MM.1S (cell line): Measurements from ENCODE around the gene PADI3.

Source experiments
- DNase-seq: peaks from one replicate; pipeline ENCODE4 v3.0.0-alpha.2; 2015
- H2AFZ ChIP-seq: fragments of 300-600 bp; sonication (generic); 2 replicates; pipeline ENCODE4 v1.6.0; 2016; ENCODE audit warnings: antibody characterized with exemption, low read length
- H3F3A ChIP-seq: fragments of 300-600 bp; sonication (generic); 2 replicates; pipeline ENCODE4 v1.6.1; 2016; ENCODE audit warnings: mild to moderate bottlenecking, antibody characterized with exemption, low read length, moderate library complexity, mixed read lengths; ENCODE audit not compliant: insufficient read depth
- H3K27ac ChIP-seq: fragments of 300-600 bp; sonication (generic); 2 replicates; pipeline ENCODE4 v1.5.1; 2016; ENCODE audit warnings: mild to moderate bottlenecking, low read length
- H3K27me3 ChIP-seq: fragments of 300-600 bp; sonication (generic); replicated peaks from 2 replicates; pipeline ENCODE4 v1.6.0; 2016; ENCODE audit warnings: low read length; ENCODE audit not compliant: insufficient read depth
- H3K36me3 ChIP-seq: fragments of 300-600 bp; sonication (generic); replicated peaks from 2 replicates; pipeline ENCODE4 v1.6.1; 2016; ENCODE audit warnings: mild to moderate bottlenecking, low read length, mixed read lengths; ENCODE audit not compliant: insufficient read depth
- H3K4me1 ChIP-seq: fragments of 300-600 bp; sonication (generic); 2 replicates; pipeline ENCODE4 v1.6.1; 2016; ENCODE audit warnings: low read length, mixed read lengths
- H3K4me2 ChIP-seq: fragments of 300-600 bp; sonication (generic); 2 replicates; pipeline ENCODE4 v1.6.0; 2016; ENCODE audit warnings: low read depth, low read length
- H3K4me3 ChIP-seq: fragments of 300-600 bp; sonication (generic); 2 replicates; pipeline ENCODE4 v1.5.1; 2016; ENCODE audit warnings: low read length, mixed read lengths
- H3K79me2 ChIP-seq: fragments of 300-600 bp; sonication (generic); 2 replicates; pipeline ENCODE4 v1.6.1; 2016; ENCODE audit warnings: mixed run types, low read length, mixed read lengths
- H3K9ac ChIP-seq: fragments of 300-600 bp; sonication (generic); 2 replicates; pipeline ENCODE4 v1.6.1; 2016; ENCODE audit warnings: low read length, mixed read lengths
- H3K9me2 ChIP-seq: fragments of 300-600 bp; sonication (generic); replicated peaks from 2 replicates; pipeline ENCODE4 v1.6.1; 2016; ENCODE audit warnings: mild to moderate bottlenecking, low read length, mixed read lengths; ENCODE audit not compliant: insufficient read depth
- H3K9me3 ChIP-seq: fragments of 300-600 bp; sonication (generic); replicated peaks from 2 replicates; pipeline ENCODE4 v1.6.1; 2016; ENCODE audit warnings: mild to moderate bottlenecking, low read length, mixed read lengths; ENCODE audit not compliant: insufficient read depth
- H4K20me1 ChIP-seq: fragments of 300-600 bp; sonication (generic); 2 replicates; pipeline ENCODE4 v1.6.1; 2016; ENCODE audit warnings: mild to moderate bottlenecking, low read length, moderate library complexity, mixed read lengths; ENCODE audit not compliant: insufficient read depth
- CTCF ChIP-seq: fragments of 300-600 bp; sonication (generic); IDR thresholded peaks from 2 replicates; pipeline ENCODE4 v1.5.1; 2016; ENCODE audit warnings: antibody characterized with exemption, low read length, mixed read lengths
- EZH2 ChIP-seq: fragments of 300-600 bp; sonication (generic); optimal IDR thresholded peaks from 2 replicates; pipeline ENCODE3; 2017; ENCODE audit warnings: low read depth, mild to moderate bottlenecking, antibody characterized with exemption, low read length, mixed read lengths
- EZH2phosphoT487 ChIP-seq: fragments of 300-600 bp; sonication (generic); IDR thresholded peaks from 2 replicates; pipeline ENCODE4 v1.6.1; 2018; ENCODE audit warnings: antibody characterized with exemption, low read length

PADI3 gene

GRCh38 chr1:17286646-17287045, 37.7 kb downstream of the PADI3 start:
- H3K9ac ChIP-seq: no peak overlapping the region
- no peaks in the 10 kb centered on the region for H4K20me1 ChIP-seq
- no peak overlapping the region for H3K4me3 ChIP-seq
- H3K4me1 ChIP-seq: no peaks in the 10 kb centered on the region
- no peaks in the 10 kb centered on the region for H3F3A ChIP-seq
- no peak overlapping the region for H3K27ac ChIP-seq
- no peak overlapping the region for H3K4me2 ChIP-seq
- H3K27me3 ChIP-seq: peaks cover 97% of the 10 kb centered on the region
- H3K9me2 ChIP-seq: no peaks in the 10 kb centered on the region
- TF ChIP-seq CTCF: no peak
- TF ChIP-seq EZH2phosphoT487: no peak
- no peak for TF ChIP-seq EZH2
- H3K9me3 ChIP-seq: no peaks in the 10 kb centered on the region
- no peak overlapping the region for H2AFZ ChIP-seq
- H3K36me3 ChIP-seq: no peaks in the 10 kb centered on the region
- no peak for DNase-seq
- H3K79me2 ChIP-seq: no peaks in the 10 kb centered on the region

GRCh38 chr1:17287130-17287776, 38.4 kb downstream of the PADI3 start:
- Histone ChIP-seq H3K4me1 (no peaks in the 10 kb centered on the region), H3K27me3 (peaks cover 97% of the 10 kb centered on the region), H3K9me2 (no peaks in the 10 kb centered on the region), H3K4me3 (no peak overlapping the region), H3K9ac (no peak overlapping the region), H4K20me1 (no peaks in the 10 kb centered on the region), H3K27ac (no peak overlapping the region), H3K79me2 (no peaks in the 10 kb centered on the region), H3F3A (no peaks in the 10 kb centered on the region), H3K36me3 (no peaks in the 10 kb centered on the region), H2AFZ (no peak overlapping the region), H3K4me2 (no peak overlapping the region), H3K9me3 (no peaks in the 10 kb centered on the region)
- no peak for DNase-seq
- no peak for TF ChIP-seq EZH2phosphoT487
- TF ChIP-seq CTCF: no peak
- TF ChIP-seq EZH2: no peak

GRCh38 chr1:17289721-17290120, 40.8 kb downstream of the PADI3 start:
- H3K27me3 ChIP-seq: peaks cover 95% of the 10 kb centered on the region
- H3K9me3 ChIP-seq: no peaks in the 10 kb centered on the region
- no peaks in the 10 kb centered on the region for H3K9me2 ChIP-seq
- H3K4me2 ChIP-seq: no peak overlapping the region
- no peaks in the 10 kb centered on the region for H4K20me1 ChIP-seq
- no peak overlapping the region for H3K4me3 ChIP-seq
- no peak overlapping the region for H2AFZ ChIP-seq
- TF ChIP-seq CTCF: no peak
- TF ChIP-seq EZH2phosphoT487: no peak
- TF ChIP-seq EZH2: no peak
- no peak overlapping the region for H3K9ac ChIP-seq
- H3K27ac ChIP-seq: no peak overlapping the region
- no peaks in the 10 kb centered on the region for H3K4me1 ChIP-seq
- no peak for DNase-seq
- no peaks in the 10 kb centered on the region for H3K36me3 ChIP-seq
- no peaks in the 10 kb centered on the region for H3K79me2 ChIP-seq
- H3F3A ChIP-seq: no peaks in the 10 kb centered on the region
